Right cardiac atrium (tissue), 5 donors: ENCODE measurements around the gene CLSTN2. TPM values are rescaled to one million over a fixed set of nuclear protein-coding genes. Genes with fewer than 3 reads are reported as not detected.

ENCODE experiments used
- ATAC-seq, 2 donors: fragments of 200-7000 bp; cut with Tn5 transposase; one replicate each; pipeline versions ENCODE4 v1.8.0 to v1.9.1; 2020; ENCODE audit warnings: moderate library complexity in 2 of 2, mild to moderate bottlenecking in 1 of 2
- DNase-seq, 3 donors: peaks; one replicate each; pipeline ENCODE4 v3.0.0-alpha.2; 2020
- H3K27ac ChIP-seq: one replicate; pipeline ENCODE4 v1.5.1; 2013; ENCODE audit warnings: mild to moderate bottlenecking, low read length, control low read depth, moderate library complexity
- H3K27me3 ChIP-seq: one replicate; pipeline ENCODE4 v1.6.1; 2013; ENCODE audit not compliant: control insufficient read depth, insufficient read depth
- H3K4me1 ChIP-seq: one replicate; pipeline ENCODE4 v1.6.1; 2013; ENCODE audit warnings: low read length; ENCODE audit not compliant: control insufficient read depth, insufficient read depth
- H3K4me3 ChIP-seq: one replicate; pipeline ENCODE4 v1.5.1; 2013; ENCODE audit warnings: low read length, control low read depth
- H3K9me3 ChIP-seq: one replicate; pipeline ENCODE4 v1.6.1; 2013; ENCODE audit warnings: low read length; ENCODE audit not compliant: control insufficient read depth
- whole genome bisulfite sequencing: extraction: QIAGEN DNeasy Blood & Tissue Kit; methylation state at CpG from one replicate; pipeline ENCODE4 v1.1.7; 2013; 5-methylcytosine and 5-hydroxymethylcytosine counted together
- intact Hi-C, 4 donors: fragments of 100-400 bp; cut with DNase I; formaldehyde crosslinking; loops; one replicate each; pipeline versions ENCODE4 v1.11.0 to v1.14.0; 2022 to 2023
- polyA plus RNA-seq: library from polyadenylated mRNA; stranded (reverse); fragments of 200-250 nt; gene quantifications from one replicate; pipeline ENCODE4 v1.2.3, GENCODE V29; 2013
- total RNA-seq, 4 donors: library from RNA; stranded (reverse); fragmentation: NEBNext Ultra II Directional; extraction: Animal tissue kit (Norgen Biotek cat#: 25700); gene quantifications; one replicate each; pipeline ENCODE4 v1.2.1, GENCODE V29; 2021
- donor health status: healthy with polysubstance abuse.
- donor health status: DM: no; HTN: yes; CAD: no.
- donor health status: DM: no; HTN: no; CAD: no.
- donor health status: DM: no; HTN: yes; CAD: no; lungs with severe emphysema.
- donor health status: DM: yes; HTN: yes; CAD: no.

The CLSTN2 gene
- total and polyA plus RNA-seq, 5 donors, result 3.7 to 31.5 (median 24.8) TPM

DNA sequence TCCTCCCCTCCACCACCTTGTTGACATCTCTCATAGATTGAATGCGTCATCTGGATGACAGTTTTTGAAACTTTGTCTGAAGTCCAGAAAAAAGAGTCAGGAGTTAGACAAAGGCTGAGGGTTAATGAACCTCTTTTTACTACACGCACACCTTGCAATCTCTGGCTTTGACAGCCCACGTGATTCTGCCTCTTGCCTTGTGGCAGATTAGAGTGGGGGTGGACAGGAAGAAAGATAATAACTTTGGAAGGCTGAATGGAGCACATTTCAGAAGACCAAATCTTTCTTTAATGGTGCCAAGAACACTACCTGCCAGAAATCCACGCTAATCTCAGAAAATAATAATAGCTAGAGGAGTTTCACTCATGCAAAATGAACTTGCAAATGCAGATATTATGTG lies 415.0 kb downstream of the CLSTN2 start:
- ATAC-seq, result no peak
- no peaks in the 10 kb centered on the region for H3K27me3 ChIP-seq
- no peak overlapping the region for H3K27ac ChIP-seq
- WGBS, result 38% methylated on average over 4 of the region's 4 CpGs
- H3K9me3 ChIP-seq, result no peaks in the 10 kb centered on the region
- intact Hi-C loops, result no loop called here
- no peak overlapping the region for H3K4me3 ChIP-seq
- H3K4me1 ChIP-seq, result no peaks in the 10 kb centered on the region
- DNase-seq, result no peak

DNA sequence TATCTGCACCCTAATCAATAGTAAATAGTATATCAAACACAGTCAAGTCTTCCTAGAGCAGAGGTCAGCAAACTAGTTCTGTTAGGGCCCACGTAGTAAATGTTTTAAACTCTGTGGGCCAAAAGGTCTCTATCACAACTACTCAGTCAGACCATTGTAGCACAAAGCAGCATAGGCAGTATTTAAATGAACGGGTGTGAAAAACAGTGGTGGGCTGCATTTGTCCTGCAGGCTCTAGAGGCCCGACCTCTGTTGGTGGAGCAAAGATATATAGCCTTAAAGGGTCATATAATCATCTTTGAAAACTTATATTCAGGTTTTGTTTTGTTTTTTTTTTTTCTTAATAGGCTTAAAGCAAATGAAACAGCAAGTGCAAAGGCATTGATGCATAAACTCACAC lies 416.5 kb downstream of the CLSTN2 start:
- ATAC-seq, result no peak
- Histone ChIP-seq H3K4me1 (no peaks in the 10 kb centered on the region), H3K27ac (no peak overlapping the region), H3K9me3 (no peaks in the 10 kb centered on the region), H3K27me3 (no peaks in the 10 kb centered on the region), H3K4me3 (no peak overlapping the region)
- 60% methylated on average over 3 of the region's 3 CpGs for WGBS
- intact Hi-C loops, result no loop called here
- DNase-seq, result no peak

DNA sequence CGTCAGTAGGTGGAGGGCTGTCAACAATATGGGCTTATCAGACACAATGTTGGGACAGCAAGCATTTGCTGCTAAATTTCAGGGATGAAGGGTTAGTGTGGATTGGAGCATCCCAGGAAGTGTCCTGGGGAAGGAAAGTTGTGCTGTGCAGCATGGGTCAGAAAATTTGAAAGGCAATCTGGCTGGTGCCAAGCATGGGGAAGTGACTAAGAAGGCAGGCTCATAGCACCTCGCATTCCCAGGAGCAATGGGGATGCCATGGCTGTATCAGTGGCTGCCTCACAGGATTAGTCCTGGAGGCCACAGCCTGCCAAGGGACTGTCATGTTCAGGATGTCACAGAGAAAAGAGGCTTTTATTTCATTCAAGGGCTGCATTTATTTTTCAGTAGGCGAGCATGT lies 420.5 kb downstream of the CLSTN2 start:
- no peak overlapping the region for H3K27ac ChIP-seq
- WGBS, result 83% methylated on average over 3 of the region's 3 CpGs
- H3K4me1 ChIP-seq, result no peaks in the 10 kb centered on the region
- ATAC-seq (no peak), DNase-seq (no peak)
- no peaks in the 10 kb centered on the region for H3K27me3 ChIP-seq
- intact Hi-C loops, result no loop called here
- no peak overlapping the region for H3K4me3 ChIP-seq
- H3K9me3 ChIP-seq, result no peaks in the 10 kb centered on the region

DNA sequence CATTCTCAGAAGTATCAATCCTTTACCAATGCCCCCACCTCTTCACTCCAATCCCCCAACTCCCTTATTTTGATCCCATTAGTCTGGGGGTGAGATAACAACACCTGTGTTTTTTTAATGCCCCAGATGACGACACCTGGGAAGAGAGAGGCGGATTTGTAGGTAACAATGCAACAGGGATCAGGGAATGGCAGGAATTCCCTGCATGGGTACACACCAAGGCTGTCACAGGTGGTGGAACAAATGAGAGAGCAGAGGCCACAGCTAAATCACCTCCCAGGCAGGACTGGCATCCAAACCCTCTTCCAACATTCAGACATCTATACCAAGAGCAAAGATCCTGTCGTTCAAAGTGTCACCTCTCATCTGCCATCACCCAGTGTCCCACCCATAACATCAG lies 423.7 kb downstream of the CLSTN2 start:
- H3K4me1 ChIP-seq, result no peaks in the 10 kb centered on the region
- DNase-seq (no peak), ATAC-seq (no peak)
- no peak overlapping the region for H3K4me3 ChIP-seq
- H3K27ac ChIP-seq, result no peak overlapping the region
- no peaks in the 10 kb centered on the region for H3K9me3 ChIP-seq
- intact Hi-C loops, result no loop called here
- 66% methylated on average over 3 of the region's 3 CpGs for WGBS
- H3K27me3 ChIP-seq, result no peaks in the 10 kb centered on the region

DNA sequence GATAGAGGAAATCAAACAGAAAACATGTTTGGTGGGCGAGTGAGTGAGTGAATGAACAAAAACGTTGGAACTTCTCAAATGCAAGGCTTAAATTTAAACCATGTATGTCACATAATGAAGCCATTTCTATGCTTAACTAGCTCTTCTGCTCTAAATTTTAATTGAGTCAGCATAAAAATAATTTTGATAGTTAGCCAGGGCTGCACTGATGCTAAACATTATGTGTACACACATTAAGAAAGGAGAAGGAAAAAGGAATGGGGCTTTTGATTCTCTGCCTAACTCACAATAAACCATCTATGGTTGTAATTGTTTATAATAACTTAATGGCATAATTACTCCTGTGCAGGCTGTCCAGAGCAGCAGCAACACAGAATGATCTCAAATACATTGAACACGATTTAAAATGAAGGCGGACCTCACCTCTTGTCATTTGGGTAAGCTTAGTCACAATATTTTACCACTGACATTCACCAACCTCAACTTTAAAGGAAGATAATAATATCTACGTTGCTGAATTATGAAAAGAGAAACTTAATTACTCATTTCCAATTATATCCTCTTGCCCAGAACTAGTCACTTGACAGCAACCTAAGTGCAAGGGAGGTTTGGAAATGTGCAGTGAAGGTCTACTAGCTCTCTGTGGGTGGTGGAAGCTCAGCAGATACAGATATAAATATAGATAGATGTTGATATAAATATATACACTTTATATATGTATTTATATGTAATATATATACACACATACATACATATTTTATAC lies 424.4 kb downstream of the CLSTN2 start:
- 74% methylated on average over 5 of the region's 5 CpGs for WGBS
- intact Hi-C loops, result no loop called here
- H3K27me3 ChIP-seq, result no peaks in the 10 kb centered on the region

DNA sequence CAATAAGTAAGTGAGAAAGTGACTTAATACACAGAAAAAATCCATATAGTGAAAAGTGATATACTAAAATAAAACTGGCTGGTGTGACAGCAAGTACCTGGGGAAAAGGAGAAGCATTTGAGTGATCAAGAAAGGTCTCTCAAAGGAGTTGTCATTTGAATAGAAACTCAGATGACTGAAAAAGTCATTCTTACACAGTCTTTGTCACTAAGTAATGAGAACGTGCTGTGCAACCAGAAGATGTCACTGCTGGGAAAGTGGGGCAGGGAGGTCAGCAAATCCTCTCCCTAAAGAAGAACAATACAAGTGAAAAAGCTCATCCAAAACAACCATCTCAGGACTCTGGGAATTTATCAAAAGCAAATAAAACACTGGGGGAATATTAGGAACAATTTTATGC lies 425.3 kb downstream of the CLSTN2 start:
- DNase-seq (no peak), ATAC-seq (no peak)
- intact Hi-C loops, result no loop called here
- no peaks in the 10 kb centered on the region for H3K27me3 ChIP-seq
- WGBS, result 68% methylated on average over 1 of the region's 1 CpG
- no peak overlapping the region for H3K27ac ChIP-seq
- H3K4me1 ChIP-seq, result no peaks in the 10 kb centered on the region
- H3K4me3 ChIP-seq, result no peak overlapping the region
- no peaks in the 10 kb centered on the region for H3K9me3 ChIP-seq

More for the DNA sequence above, 424.4 kb downstream of the CLSTN2 start:
- no peak overlapping the region for H3K27ac ChIP-seq
- DNase-seq (no peak), ATAC-seq (no peak)
- no peaks in the 10 kb centered on the region for H3K9me3 ChIP-seq
- no peak overlapping the region for H3K4me3 ChIP-seq
- no peaks in the 10 kb centered on the region for H3K4me1 ChIP-seq

DNA sequence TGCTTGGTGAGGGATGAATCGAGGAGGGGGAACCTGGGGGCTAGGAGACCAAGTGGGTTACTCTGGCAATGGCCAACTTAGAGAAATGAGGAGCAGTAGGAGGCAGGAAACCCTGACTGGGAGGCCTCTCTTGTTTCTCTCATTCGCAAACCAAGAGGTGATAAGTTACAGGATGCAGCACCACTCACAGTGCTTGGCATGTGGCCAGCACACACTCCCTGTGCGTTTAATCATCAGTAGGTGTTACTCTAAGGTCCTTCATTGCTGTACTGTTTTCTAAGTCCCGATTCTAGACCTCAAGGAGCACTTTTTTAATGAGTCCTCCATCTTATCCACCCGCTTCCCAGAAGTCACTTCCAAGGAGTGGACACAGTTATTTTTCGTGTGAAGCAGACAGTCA lies 428.8 kb downstream of the CLSTN2 start:
- WGBS, result 53% methylated on average over 6 of the region's 6 CpGs
- intact Hi-C loops, result no loop called here

DNA sequence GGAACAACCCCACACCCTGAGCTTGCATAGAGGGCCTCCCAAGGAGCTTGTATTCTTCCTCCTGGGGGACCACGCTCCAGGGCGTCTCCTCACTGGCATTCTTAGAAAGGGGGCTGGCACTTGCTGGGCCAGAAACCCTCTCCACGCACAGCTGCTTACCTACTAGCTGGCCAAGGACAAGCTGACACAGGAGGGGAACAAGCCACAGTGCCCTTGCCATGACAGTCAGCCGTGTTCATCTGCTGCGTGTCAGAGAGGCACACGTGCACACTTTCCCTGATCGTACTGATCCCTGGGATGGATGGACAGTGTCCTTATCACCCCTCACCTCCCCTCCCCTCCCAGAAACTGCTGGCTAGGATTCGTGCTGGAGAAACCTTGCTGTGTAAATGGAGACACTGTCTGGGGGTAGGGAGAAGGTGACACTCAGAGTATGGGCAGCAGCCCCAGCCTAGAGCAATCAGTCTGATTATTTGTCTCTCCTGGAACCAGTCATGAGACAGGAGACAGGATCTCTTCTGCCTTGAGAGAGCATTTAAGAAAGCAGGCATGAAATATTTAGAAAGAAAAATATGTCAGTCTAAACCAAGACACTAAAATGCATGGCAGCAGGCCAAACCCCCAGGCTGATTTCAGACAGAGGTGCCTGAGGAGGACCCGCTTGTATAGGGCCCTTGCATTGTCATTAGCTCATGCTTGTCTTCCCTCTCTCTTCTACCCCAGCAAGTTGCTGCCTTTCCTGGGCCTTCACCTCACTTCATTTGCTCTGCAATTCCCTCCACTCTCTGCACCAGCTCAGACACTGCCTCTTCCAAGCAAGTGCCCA lies 431.1 kb downstream of the CLSTN2 start:
- 58% methylated on average over 9 of the region's 9 CpGs for WGBS
- no peaks in the 10 kb centered on the region for H3K9me3 ChIP-seq
- ATAC-seq (peak; percentile 57 to 65), DNase-seq (peak in 1 of 3 donors; percentile 53)
- no peaks in the 10 kb centered on the region for H3K4me1 ChIP-seq
- H3K27ac ChIP-seq, result no peak overlapping the region
- no peaks in the 10 kb centered on the region for H3K27me3 ChIP-seq
- H3K4me3 ChIP-seq, result no peak overlapping the region
- intact Hi-C loops, result no loop called here

More for the DNA sequence above, 428.8 kb downstream of the CLSTN2 start:
- DNase-seq (peak; percentile 47 to 80 (median 67)), ATAC-seq (peak in 1 of 2 donors; percentile 63)
- Histone ChIP-seq H3K27me3 (no peaks in the 10 kb centered on the region), H3K9me3 (no peaks in the 10 kb centered on the region), H3K27ac (no peak overlapping the region), H3K4me3 (no peak overlapping the region), H3K4me1 (no peaks in the 10 kb centered on the region)

DNA sequence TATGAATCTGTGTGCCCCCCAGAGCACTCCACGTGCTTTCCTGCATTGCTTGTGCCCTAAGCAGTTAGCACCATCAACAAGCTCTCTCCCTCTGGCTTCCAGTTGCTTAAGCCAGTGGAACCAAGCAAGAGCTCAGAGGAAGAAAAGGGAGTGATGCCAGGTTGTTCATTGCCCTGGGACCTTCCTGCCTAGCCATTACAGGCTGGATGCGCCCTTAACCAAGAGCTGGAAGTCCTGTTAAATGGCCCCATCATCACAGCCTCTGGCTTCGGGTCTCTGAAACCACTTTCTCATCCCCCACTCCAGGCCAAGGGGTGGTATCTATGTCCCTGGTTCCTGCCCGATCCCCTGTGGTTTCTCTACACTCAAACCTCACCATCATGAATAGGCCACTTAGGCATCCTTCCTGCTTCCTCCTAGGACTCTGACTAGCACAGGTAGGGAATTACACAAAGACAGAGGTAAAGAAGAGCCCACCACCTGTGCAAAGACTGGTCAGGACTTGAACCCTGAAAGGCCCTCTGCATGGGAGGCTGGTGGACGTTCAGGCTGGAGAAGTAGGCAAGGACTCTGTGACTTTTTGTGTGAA lies 433.3 kb downstream of the CLSTN2 start:
- ATAC-seq, result no peak
- no peak for DNase-seq

DNA sequence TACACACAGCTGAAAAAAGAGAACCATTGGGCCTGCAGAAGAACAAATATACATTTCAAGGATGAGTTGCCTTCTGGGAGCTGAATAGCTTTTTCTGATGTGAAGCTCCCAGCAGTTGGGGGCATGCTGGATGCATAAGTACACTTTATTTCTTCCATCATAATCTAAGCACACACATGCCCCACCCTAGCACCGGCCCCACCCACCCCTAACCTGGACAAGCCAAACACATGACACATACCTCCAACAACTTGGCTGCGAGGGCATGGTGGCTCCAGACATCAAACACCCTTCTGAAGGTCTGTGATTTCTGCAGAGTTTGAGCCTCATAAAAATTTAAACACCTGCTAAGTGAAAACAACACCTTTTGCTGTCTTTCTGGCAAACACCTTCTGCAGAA lies 435.7 kb downstream of the CLSTN2 start:
- WGBS, result 41% methylated on average over 2 of the region's 2 CpGs
- Histone ChIP-seq H3K4me1 (no peaks in the 10 kb centered on the region), H3K4me3 (no peak overlapping the region), H3K27ac (no peak overlapping the region), H3K9me3 (no peaks in the 10 kb centered on the region), H3K27me3 (no peaks in the 10 kb centered on the region)
- intact Hi-C loops, result no loop called here
- ATAC-seq (no peak), DNase-seq (no peak)

More for the DNA sequence above, 433.3 kb downstream of the CLSTN2 start:
- Histone ChIP-seq H3K4me1 (no peaks in the 10 kb centered on the region), H3K27me3 (no peaks in the 10 kb centered on the region), H3K27ac (no peak overlapping the region), H3K4me3 (no peak overlapping the region), H3K9me3 (no peaks in the 10 kb centered on the region)
- intact Hi-C loops, result no loop called here
- 80% methylated on average over 5 of the region's 5 CpGs for WGBS

DNA sequence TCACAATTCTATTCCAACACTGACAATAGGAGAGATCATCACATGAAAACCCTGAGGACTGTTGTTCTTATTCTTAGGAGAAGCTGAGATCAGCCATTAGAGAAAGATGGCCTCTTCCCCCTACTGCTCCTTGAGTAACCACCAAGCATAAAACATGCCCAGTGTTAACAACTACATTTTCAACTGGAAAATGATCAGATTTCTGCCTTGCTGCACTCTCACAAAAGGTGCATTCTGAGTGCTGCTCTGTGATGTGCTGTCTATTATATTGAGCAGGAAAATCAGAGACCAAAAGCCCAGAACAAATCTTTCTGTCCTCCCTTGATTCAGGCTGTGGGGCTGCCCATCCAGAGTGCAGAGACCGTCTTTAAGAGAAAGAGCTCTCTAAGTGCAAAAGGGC lies 438.2 kb downstream of the CLSTN2 start:
- Histone ChIP-seq H3K4me3 (no peak overlapping the region), H3K4me1 (no peaks in the 10 kb centered on the region), H3K27me3 (no peaks in the 10 kb centered on the region), H3K9me3 (no peaks in the 10 kb centered on the region), H3K27ac (no peak overlapping the region)
- WGBS, result 89% methylated on average over 1 of the region's 1 CpG
- ATAC-seq (no peak), DNase-seq (no peak)
- intact Hi-C loops, result no loop called here
